ENCODE results near the gene LAMA1. TPM values are rescaled to one million over a fixed set of nuclear protein-coding genes. Genes with fewer than 3 reads are reported as not detected.

LAMA1 gene
- total and polyA plus RNA-seq, 2 of the 4 experiments (the other 2 are of a cell fraction), result 10.9 to 15.5 TPM

- H3K23ac ChIP-seq (ENCODE audit: low read depth, low read length), result no peak overlapping the region
- in situ Hi-C loops (cut with MboI; ENCODE audit: low sequenced_read_pairs), result no loop called here
- no peak overlapping the region for H2BK5ac ChIP-seq (ENCODE audit: low read depth, low read length, poor library complexity, severe bottlenecking)
- no peaks in the 10 kb centered on the region for H3K36me3 ChIP-seq (ENCODE audit: control insufficient read depth, insufficient read depth, low read length)
- no peak overlapping the region for H3K14ac ChIP-seq (replicated peaks; ENCODE audit: low read depth, low read length)
- H3K9me3 ChIP-seq (ENCODE audit: control insufficient read depth, insufficient read depth, low read length), result no peaks in the 10 kb centered on the region
- TF ChIP-seq ELK1 (IDR thresholded peaks at IDR 0.05; ENCODE audit: borderline replicate concordance, low read depth, low read length), result no peak
- no peak for TF ChIP-seq NFE2L2 (IDR thresholded peaks at IDR 0.05; ENCODE audit: low read depth, low read length)
- TF ChIP-seq MAZ (IDR thresholded peaks at IDR 0.05; ENCODE audit: borderline replicate concordance, low read depth, low read length), result no peak
- no peak for TF ChIP-seq RCOR1 (IDR thresholded peaks at IDR 0.05; ENCODE audit: insufficient replicate concordance, low read length)
- TF ChIP-seq CTCF (conservative IDR thresholded peaks at IDR 0.05; ENCODE audit: low read depth, low read length), result no peak
- TF ChIP-seq MXI1 (IDR thresholded peaks at IDR 0.05; ENCODE audit: borderline replicate concordance, low read depth, low read length), result no peak
- no peak for TF ChIP-seq RFX5 (IDR thresholded peaks at IDR 0.05; ENCODE audit: low read depth, low read length)
- TF ChIP-seq USF2 (IDR thresholded peaks at IDR 0.05; ENCODE audit: low read depth, low read length), result no peak
- no peak for TF ChIP-seq RAD21 (IDR thresholded peaks at IDR 0.05; ENCODE audit: low read length)
- no peak overlapping the region for H2AFZ ChIP-seq (replicated peaks; ENCODE audit: low read length, poor library complexity)
- H2AK9ac ChIP-seq (replicated peaks; ENCODE audit: low read depth, low read length, poor library complexity), result no peak overlapping the region
- no peak overlapping the region for H3K4ac ChIP-seq (ENCODE audit: low read depth, low read length)
- H3K4me1 ChIP-seq (ENCODE audit: control insufficient read depth, insufficient read depth, low read length), result no peaks in the 10 kb centered on the region
- WGBS, 2 experiments (ENCODE audit: extremely low coverage in 2 of 2, insufficient read length in 1 of 2), result no CpG with 5 or more reads among the region's 4 CpGs
- H3K4me2 ChIP-seq (ENCODE audit: low read depth, low read length), result no peak overlapping the region
- H3K4me3 ChIP-seq (ENCODE audit: insufficient read depth, low read depth, low read length), result no peak overlapping the region
- no peak overlapping the region for H2BK20ac ChIP-seq (ENCODE audit: low read depth, low read length)
- ChIA-PET POLR2A (ENCODE audit: unreplicated experiment) (no interaction called here), CTCF (no interaction called here)
- no peaks in the 10 kb centered on the region for H4K20me1 ChIP-seq (ENCODE audit: insufficient read depth, low read length)
- H3K27ac ChIP-seq (ENCODE audit: insufficient read depth, low read length), result no peak overlapping the region
- H2BK120ac ChIP-seq (ENCODE audit: low read depth, low read length), result no peak overlapping the region
- no peak overlapping the region for H2BK15ac ChIP-seq (ENCODE audit: low read depth, low read length)
- H2AK5ac ChIP-seq (ENCODE audit: low read depth, low read length), result no peak overlapping the region
- no peaks in the 10 kb centered on the region for H3K27me3 ChIP-seq (ENCODE audit: control insufficient read depth, insufficient read depth, low read length)
- dilution Hi-C loops (cut with HindIII; ENCODE audit: low sequenced_read_pairs, unreplicated experiment), result no loop called here
- no peaks in the 10 kb centered on the region for H3K9me1 ChIP-seq (ENCODE audit: insufficient read depth, low read length)
- no peak overlapping the region for H3K18ac ChIP-seq (ENCODE audit: low read depth, low read length)
- DNase-seq (no peak), ATAC-seq (ENCODE audit: low read depth) (no peak)
- H4K91ac ChIP-seq (ENCODE audit: insufficient read depth, low read depth, low read length), result no peak overlapping the region
- peaks cover 0 to 4% of the 10 kb centered on the region in 2 experiments; a peak in 2 of 4 replicates for H3K79me1 ChIP-seq (ENCODE audit: low read depth in 1 of 2, low read length in 2 of 2)
- H4K5ac ChIP-seq (ENCODE audit: low read depth, low read length), result no peak overlapping the region
- no peak overlapping the region for H3K56ac ChIP-seq (ENCODE audit: extremely low read depth, insufficient read depth, low read length)
- intact Hi-C loops (cut with micrococcal nuclease), result no loop called here
- H4K8ac ChIP-seq (ENCODE audit: low read depth in 2 of 2, low read length in 2 of 2), result no peak overlapping the region
- BruUV-seq (replicated peaks), result no TSS peak
- H3K9ac ChIP-seq (ENCODE audit: low read depth, low read length), result no peak overlapping the region
These were observed 12.9 kb downstream of the LAMA1 start for GRCh38 chr18:7104649-7105048.
